Embryonic facial prominence (tissue), 1 donor: Measurements from ENCODE around the gene ATOH8.

Experiments used
- DNase-seq: peaks from one replicate; pipeline ENCODE4 v3.0.0-alpha.2; 2016; ENCODE audit errors: extremely low spot score

The ATOH8 gene

DNA sequence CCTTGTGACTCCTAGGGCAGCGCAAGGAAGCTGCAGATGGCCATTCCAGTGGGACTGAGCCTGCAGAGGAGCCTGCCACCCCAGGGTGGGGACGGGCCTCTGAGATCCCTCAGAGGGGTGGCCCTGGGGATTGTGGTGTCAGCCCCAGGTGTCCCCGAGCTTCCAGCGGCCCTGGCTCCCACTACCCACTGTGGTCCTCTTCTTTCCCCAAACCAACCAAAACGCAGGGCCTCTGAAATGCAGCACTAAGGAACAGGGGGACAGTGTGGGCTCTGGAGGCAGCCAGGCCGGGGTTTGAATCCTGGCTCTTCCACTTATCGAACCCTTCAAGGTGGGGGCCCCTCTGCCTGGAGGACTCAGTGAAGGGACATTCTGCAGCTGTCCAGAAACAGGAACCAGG, 32.7 kb downstream of the ATOH8 start:
- DNase-seq: no peak

DNA sequence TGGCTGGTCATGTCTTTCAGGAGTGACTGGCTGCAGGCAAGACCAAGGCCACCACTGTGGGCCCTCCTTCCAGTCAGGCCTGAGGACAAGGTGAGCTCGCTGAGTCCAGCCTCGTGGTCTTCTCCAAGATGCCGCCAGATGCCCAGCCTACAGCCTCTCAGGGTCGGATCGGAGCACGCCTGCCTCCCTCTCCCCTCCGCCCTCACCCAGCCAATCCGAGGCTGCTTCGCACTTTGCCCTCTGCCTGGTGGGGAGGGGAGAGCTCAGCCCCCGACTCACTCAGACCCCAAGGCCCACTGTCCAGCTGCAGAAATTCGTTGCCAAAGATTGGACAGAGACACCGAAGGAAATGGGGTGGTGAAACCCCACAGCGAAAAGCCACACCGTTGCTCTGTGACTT, 33.1 kb downstream of the ATOH8 start:
- DNase-seq: no peak

GRCh38 chr2:85787282-85787980, 33.6 kb downstream of the ATOH8 start:
- no peak for DNase-seq

GRCh38 chr2:85787981-85788340, 34.2 kb downstream of the ATOH8 start:
- DNase-seq: no peak

- DNase-seq: no peak
Measured at GRCh38 chr2:85788603-85789002, 34.8 kb downstream of the ATOH8 start.

GRCh38 chr2:85789271-85789670, 35.5 kb downstream of the ATOH8 start:
- no peak for DNase-seq

DNA sequence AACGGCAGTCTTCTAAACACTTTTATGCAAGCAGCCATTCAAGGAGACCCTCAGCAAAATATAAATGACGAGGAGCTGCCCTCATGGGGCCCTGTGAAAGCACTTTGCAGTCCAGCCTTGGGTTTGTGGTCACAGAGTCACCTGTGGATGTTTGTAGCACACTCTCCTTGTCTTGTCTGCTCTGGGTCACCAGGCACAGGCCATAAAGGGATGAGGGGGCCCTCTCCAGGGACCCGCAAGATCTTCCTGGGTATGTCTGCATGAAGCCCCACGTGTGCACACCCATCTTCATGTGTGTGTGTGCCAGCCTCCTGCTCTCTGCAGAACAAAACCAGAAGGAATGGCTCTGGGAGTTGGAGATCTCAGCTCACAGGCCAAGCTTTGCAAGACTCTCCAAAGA, 36.2 kb downstream of the ATOH8 start:
- no peak for DNase-seq

DNA sequence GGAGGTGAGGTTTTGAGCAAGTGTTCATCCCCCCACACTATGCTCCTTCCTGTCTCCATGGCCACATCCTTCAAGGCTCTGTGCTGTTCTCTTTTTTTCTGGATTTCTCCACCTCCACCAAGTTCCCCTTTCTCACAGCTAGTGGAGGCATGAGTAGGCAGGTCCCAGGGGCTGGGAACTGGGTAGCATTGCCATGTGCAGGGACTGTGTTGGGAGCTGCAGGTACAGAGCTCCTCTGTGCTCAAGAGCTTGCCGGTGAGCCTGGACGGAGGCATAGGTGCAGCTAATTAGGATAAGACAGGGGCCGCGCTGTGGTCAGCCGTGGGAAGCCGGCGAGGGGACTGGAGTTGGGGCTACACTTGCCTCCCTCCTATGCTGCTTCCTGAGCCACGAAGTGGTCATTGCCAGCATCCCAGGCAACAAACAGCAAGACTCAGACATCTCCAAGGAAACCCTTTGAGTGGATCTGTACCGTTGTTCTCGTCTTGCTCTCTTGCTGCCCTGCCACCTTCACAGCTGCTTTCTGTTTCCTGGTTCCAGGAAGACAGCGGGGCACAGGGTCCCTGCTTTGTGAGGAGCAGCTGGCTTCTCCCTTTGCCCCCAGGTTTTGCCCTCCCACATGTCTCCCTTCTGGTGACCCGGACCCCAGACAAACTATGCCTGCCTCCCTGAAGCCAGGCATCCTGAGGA, 36.9 kb downstream of the ATOH8 start:
- no peak for DNase-seq

- DNase-seq: no peak
Measured at GRCh38 chr2:85791704-85792565, 38.1 kb downstream of the ATOH8 start.

DNA sequence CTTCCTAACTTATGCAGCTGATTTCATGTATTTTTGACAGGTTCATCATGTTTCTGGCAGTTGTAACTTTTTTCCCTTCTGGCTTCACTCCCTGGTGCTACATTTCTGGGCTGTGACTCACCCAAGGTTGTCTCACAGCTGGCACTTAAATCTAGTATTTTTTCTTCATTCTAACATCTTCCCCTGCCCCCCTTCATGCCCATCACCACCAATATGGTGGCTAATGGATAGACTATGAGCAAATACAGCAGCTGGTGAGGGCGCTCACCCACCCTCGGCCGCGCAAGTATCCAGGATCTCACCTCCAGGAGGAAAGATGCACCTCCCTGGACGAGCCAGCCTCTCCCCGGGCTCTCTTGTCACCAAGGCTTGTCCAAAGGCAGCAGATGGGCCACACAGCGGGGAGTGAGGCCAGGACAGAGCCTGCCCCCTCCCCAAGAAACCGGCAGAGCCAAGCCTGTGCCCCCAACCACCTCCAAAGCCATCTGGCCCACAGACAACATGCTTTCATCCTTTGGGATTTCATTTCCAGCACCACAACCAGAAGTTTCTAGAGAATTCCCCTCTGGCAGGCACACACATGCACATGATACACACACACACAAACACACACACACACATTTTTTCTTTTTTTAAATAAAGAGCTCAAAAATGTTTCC, 39.1 kb downstream of the ATOH8 start:
- no peak for DNase-seq

GRCh38 chr2:85793584-85793983, 39.8 kb downstream of the ATOH8 start:
- DNase-seq: no peak

- DNase-seq: no peak
Measured at GRCh38 chr2:85794038-85794441, 40.2 kb downstream of the ATOH8 start.

- no peak for DNase-seq
Measured at GRCh38 chr2:85794491-85795121, 40.8 kb downstream of the ATOH8 start.

- no peak for DNase-seq
Measured at GRCh38 chr2:85795331-85796045, 41.7 kb downstream of the ATOH8 start.

GRCh38 chr2:85796046-85796340, 42.2 kb downstream of the ATOH8 start:
- DNase-seq: no peak

GRCh38 chr2:85796341-85797262, 42.8 kb downstream of the ATOH8 start:
- no peak for DNase-seq

GRCh38 chr2:85797263-85797660, 43.5 kb downstream of the ATOH8 start:
- DNase-seq: no peak

DNA sequence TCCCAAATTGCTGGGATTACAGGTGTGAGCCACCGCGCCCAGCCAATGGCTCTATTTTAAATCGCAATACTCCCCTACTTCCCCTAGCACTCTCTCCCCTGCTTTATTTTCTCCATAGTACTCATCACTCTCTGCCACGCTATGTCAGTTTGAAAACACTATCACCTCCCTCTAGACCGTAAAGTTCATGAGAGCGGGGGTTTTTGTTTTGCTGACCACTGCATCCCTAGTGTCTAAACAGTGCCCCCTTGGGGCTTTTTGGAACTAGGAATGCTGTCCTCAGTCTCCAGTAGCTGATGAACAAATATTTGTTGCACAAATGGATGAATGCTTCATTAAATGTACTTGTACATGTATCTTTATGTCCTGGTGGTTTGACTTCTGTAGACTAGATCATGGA, 44.1 kb downstream of the ATOH8 start:
- no peak for DNase-seq

DNA sequence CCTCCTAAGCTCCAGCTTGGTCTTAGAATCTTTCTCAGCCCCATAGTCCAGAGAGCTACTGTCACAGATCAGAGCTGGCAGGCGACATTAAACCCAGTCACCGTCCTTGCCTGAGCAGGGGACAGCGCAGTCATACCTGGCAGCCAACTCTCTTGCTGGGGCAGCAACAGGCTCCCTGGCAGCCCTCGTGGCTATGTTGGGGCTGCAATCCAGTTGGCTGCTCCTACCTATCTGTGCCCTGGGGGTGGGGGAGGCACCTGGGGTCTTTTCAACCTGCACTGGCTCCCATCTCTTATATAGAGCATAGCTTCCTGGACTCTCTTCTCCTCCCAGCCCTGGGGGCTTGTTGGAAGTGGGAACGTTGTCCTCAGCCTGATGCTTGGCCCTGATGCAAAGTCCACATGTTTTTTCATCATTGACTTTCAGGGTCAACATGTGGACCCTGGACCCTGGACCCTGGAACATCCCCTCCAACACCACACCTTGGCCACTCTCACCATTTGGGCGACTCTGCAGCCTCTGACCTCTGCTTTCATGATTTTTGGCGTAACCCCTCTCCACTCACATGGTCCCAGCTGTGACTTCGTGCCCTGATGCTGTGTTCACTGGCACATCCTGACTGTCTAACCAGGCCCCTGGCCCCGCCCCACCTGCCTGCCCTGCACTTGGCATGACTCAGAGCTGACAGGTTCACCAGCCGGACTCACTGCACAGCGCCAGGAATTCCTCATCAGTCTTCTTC, 45.6 kb downstream of the ATOH8 start:
- DNase-seq: no peak
